ENCODE results near the gene TGFBI.
A peak's percentile ranks its signal among the peaks of the same experiment; 100 is the strongest.

Gene TGFBI

DNA sequence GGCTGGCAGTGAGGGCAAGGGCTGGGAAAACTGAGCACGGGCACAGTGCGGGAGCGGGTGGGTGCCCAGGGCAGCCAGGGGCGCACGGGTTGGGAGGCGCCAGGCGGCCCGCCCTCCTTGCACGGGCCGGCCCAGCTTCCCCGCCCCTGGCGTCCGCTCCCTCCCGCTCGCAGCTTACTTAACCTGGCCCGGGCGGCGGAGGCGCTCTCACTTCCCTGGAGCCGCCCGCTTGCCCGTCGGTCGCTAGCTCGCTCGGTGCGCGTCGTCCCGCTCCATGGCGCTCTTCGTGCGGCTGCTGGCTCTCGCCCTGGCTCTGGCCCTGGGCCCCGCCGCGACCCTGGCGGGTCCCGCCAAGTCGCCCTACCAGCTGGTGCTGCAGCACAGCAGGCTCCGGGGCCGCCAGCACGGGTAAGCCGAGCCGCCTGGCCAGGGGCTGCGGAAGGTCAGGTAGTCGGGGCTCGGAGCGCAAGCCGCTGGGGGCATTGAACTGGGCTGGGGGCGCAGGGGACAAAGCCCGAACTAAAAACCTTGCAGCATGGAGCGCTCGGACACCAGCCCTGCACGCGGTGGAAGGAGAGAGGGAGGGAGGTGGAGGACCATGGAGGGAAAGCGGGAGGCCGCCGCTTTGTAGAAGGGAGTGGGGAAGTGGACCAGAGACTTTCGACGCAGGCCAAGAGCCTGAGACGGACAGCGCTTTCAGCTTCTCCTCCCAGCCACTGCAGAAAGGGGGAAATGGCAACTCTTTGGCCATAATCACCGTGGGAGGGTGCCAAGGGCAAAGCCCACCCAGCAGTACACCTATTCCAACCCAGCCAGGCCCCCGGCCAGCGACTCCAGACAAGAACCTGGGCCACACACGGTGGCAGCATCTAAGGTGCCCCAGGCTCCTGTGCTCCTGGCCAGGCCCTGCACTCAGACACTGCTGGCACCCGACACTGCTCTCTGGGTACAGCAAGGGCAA is at the start of gene TGFBI:
Gene TGFBI, plus strand, starts transcription at position 207 of the 961 bp plus-strand sequence. Its CDS starts 68 bp downstream, at position 275.
- DNase-seq, result peak in 3 of 14 donors; percentile 13 to 39 (median 30)

DNA sequence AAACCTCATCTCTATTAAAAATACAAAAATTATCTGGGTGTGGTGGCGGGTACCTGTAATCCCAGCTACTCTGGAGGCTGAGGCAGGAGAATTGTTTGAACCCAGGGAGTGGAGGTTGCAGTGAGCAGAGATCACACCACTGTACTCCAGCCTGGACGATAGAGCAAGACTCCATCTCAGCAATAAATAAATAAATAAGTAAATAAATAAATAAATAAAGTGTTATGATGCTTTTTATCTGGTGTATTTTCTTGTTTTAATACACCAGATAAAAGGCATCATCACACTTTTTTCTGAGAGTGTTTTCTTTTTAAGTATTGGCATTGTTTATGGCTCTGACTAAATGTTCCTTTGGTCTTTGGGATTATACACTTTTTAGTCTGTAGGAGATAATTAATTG is 49.8 kb upstream of the TGFBI start:
- no peak for DNase-seq

DNA sequence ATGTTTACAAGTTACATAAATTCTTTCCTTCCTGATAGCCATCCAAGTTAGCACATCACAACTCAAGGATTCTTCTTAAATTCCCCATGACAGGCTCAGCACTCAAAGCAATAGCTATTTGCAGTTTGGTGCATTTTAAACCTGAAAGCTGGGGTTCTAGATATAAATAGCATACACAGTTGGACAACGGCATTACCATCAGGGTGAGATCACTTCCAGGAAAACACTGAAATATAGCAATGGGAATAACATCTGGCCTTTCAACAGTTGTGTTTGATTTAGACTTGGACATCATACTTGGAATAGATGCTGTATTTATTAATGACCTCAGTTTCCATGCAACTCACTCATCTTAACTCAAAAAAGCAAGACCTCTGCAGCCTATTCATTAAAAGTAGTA is 49.3 kb upstream of the TGFBI start:
- DNase-seq, result no peak

DNA sequence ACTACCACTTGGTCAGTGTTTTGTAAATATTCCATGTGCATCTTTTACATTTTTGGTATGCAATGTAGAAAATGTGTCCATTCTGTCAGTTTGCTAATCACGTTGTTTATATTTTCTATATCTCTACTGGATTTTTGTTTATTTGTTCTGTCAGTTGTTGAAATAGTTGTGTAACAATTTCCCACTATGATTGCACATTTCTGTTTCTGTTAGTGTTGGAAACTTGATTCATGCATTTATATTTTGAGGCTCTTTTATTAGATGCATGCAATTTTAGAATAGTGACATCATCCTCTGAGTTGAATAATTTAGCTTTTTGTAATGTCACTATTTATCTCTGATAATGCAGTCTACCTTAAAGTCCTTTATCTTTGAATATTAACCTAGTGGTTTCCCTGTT is 48.2 kb upstream of the TGFBI start:
- no peak for DNase-seq

DNA sequence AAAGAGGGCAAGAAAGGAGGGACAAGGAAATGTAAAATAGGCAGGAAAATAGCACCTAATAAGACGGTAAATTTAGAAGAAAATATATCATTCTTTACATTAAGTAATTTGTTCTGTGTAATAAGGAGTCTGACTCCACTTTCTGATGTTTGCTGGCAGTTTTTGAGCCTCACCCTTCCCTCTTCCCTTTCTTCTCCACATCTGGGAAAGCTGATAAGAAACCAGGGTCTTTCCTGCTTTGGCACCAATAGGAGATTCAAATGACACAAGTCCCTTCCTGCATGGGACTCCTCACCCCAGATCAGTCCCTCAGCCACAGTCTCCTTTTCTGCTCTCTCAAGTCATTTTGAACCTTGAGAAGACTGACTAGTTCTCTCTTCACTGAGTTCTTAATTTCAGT is 42.8 kb upstream of the TGFBI start:
- no peak for DNase-seq

DNA sequence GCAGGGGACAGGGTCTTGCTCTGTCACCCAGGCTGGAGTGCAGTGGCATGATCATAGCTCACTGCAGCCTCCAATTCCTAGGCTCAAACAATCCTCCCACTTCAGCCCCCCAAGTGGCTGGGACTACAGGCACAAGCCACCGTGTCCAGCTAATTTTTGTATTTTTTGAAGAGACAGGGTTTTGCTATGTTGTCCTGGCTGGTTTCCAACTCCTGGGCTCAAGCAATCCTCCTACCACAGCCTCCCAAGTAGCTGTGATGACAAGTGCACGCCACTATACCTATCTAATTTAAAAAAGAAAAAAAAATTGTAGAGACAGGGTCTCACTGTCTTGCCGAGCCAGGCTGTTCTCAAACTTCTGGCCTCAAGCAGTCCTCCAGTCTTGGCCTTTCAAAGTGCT is 42.4 kb upstream of the TGFBI start:
- no peak for DNase-seq

DNA sequence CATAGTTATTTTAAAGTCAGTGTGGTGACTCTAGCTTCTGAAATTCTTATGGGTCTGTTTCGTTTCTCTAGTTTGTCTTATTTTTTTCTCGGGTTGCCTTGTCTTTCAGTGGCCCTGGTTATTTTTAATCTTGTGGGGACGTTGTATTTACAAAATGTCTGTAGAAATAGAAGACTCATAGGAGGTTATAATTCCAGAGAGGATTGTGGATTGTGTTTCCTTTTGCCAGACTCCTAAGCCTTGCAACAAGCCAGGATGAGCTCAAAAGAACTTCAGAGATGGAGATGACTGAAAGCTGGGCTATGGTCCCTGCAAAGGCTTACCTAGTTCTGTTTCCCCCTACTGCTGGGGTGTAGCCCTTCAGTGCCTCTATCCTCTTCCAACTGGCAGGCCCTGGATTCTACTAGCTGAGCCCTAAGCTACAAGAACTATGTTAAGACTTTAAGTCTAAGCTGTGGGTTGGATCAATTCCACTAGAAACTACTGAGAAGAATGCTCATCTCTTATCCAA is 41.8 kb upstream of the TGFBI start:
- no peak for DNase-seq

DNA sequence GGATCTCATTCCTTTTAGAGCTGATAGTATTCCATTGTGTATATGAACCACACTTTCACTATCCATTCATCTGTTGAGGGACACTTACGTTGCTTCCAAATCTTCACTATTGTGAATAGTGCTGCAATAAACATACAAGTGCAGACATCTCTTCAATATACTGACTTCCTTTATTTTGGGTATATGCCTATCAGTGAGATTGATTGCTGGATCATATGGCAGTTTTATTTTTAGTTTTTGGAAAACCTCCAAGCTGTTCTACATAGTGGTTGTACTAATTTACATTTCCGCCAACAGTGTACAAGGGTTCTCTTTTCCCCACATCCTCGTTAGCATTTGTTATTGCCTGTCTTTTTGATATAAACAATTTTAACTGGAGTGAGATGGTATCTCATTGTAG is 40.2 kb upstream of the TGFBI start:
- no peak for DNase-seq

DNA sequence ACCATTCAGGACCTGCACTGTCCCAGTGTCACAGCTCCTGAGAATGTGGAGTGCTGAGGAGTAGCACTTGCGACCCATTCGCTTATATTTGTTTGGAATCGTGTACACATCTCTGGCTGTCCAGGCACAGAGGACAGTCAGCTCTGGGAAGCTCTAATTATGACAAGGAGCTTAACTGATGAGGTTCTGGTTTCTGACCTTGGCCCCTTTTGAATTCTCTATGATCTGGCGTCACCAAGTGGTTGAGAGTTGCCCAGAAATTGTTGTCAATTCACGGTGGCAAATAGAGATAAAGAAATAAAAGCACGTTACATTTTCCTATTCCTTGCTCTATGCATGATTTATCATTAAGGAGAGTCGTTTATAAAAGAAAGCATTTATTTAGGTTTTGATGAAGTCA is 39.1 kb upstream of the TGFBI start:
- DNase-seq, result no peak

DNA sequence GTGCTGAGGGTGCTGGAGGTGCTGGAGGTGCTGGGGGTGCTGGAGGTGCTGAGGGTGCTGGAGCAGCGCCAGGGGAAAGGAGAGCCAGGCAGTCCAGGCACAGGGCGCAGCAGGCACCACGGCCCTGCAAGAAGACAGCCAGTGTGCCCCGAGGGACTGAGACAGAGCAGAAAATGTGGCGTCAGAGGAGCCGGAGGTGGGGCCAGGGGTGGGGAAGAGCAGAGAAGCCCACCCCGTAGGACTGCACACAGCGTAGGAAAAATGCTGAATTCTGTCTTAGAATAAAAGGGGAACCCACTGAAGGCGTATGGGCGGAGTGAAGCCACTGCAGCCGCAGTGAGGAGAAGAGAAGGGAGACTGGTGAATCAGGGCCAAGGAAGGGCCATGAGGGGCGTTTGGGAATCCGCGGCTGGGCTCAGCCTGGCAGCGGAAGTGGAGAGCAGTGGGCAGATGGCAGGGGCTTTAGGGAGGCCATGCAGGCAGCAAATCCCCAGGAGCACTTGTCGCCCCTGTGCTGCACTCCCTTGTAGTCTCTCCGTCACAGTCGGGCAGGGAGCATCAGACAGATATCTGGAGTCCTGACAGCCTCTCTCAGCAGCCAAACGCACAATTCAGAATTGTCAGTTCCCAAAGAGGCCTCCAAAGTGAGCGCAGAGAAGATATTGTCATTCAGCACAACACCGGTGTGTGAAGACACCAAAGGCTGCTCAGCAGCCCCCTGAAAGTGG is 38.1 kb upstream of the TGFBI start:
- no peak for DNase-seq

DNA sequence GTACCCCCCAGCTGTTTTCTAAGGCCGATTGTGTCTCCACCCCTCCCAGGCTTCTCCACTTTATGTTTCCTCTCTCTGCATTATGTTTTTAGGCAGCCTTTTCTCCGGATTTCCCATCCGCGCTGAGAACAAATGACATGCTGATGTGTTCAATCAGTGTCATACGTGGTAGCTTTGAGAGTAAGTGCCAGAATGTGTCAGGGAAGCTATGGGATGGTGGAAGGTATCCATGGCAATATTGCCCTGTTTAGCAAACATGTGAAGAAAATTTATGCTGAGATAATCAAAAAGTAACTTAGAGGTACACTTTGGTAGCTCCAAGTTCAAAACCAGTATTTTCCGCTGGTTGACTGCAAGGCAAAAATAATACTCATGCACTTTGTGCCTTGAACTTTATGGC is 37.4 kb upstream of the TGFBI start:
- no peak for DNase-seq

DNA sequence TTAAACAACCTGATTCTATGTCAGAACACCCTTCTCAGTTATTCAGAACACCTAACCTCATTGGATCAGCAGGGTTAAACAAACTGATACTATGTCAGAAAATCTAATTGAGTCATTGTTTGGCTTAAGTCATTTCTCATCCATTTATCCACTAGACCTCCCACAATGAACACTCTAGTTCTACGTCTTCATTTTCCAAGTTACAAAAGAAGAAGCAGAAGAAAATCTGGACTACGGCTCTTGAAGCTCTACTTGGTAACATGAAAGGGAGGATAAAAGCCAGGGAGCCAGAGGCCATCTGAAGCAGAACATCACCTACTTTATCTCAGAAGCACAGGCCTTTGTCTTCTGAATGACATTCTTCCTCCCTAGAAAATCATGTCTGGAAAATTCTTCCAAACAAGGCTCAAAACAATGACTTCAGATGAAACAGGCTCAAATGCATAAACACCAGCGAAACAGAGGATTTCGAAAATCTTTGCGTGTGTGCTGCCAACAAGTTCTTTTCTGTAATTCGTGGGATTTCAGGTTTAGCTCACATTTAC is 35.4 kb upstream of the TGFBI start:
- no peak for DNase-seq

DNA sequence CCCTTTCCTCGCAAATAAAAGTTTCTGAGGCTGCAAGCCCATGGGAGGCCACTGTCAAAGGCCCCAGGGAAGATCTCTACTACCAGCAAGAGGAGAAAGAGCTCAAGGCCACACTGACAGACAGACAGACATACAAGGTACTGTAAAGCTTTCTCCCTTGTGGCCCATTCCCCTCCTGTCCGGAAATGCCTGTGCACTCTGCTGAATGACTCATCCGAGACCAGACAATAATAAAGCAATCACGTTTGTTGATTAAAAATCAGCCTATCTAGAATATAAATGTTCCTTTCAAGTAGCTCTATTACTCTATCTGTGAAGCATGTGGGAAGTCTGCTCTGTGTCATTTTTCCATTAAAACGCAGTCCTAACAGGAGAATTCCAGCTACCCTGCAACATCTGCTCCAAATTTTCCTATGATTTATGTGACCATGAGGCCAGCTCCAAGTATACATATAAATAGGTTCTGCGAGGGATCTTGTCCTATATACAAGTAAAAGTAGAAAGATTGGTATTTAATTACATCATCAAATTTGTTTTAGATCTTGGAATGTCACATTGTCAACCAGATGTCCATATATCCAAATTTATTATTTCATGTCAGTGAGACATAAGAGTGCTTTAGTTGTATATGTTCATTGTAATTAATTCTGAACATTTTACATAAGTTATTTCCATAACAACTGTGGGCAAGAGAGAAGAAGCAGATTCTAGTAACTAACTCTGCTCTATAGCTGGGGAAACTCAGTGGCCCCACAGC is 34.7 kb upstream of the TGFBI start:
- DNase-seq, result no peak

DNA sequence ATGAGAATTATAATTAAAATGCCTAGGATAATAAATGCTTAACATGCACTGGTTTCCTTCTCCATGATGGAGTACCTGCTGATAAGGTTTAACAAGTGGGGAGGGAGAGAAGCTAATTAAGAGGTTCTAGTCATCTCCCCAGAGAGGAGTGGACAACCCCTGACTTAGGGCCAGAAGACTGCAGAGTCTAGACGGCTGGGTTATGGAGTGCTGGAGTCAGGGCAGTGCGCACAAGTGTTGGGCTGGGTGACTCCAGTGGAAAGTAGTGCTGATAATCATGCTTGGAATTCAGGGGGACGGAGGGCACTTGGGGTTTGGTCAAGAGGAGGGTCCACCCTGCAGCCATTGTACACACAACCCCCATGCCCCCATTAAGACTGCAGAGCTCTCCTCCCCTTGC is 32.8 kb upstream of the TGFBI start:
- DNase-seq, result no peak

DNA sequence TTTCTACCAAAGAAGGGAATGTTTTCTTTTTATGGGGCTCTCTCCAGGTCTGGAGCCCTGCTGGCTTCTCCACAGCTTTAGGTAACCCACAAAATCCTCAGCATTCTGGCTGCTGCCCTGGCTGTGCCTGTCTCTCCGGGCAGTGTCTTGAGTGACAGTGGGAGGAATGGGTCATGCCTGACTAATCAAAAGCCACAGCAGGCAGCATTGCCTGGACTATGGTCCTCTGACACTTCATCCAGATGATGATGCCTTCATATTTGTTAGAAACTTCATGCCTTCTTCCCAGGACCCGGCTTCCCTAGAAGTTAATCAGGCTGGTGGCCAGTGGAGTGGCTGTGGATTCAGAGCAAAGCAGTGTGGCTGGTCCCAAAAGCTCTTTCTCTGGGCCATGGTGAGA is 32.2 kb upstream of the TGFBI start:
- DNase-seq, result no peak

DNA sequence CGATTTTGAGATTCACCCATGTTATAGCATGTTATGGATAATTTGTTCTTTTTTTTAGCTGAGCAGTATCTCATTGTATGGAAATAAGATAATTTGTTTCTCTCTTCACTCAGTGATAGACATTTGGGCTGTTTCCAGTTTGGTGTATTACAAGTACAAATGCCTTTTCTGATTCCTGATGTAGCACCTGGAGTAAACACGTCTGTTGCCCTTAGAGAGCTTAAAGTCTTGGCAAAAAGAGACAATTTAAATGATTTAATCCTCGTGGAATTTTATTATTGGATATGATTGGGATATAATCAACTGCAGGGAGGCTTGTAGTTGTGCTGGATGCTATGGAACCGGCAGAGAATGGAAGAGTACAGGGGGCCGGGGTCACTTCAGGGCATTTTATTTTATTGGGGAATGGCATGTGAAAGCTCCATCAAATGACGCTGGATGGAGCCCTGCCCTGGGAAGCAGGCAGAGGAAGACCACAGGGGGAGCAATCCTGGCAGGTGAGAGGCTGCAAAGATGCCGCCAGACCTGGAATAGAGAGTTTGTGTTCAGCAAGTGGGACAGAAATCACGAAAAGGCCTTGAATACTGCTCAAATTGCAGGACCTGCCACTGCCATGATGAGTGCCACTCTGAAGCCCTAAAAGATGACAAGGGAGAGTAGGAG is 31.0 kb upstream of the TGFBI start:
- no peak for DNase-seq

DNA sequence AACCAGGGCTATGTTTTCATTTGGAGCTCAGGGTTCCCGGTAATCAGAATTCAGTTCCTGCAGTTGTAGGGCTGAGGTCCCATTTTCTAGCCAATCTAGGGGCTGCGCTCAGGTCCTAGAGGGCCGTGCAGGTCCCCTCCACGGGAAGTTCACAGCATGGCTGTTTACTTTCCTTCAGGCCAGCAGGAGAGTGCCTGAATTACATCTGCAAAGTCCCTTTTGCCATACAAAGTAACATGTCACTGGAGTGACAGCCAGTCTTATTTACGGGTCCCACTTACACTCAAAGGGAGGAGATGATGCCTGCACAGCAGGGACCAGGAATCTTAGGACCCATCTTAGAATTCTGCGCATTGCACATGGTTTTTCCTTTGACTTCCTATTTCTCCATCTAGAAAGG is 29.9 kb upstream of the TGFBI start:
- no peak for DNase-seq

DNA sequence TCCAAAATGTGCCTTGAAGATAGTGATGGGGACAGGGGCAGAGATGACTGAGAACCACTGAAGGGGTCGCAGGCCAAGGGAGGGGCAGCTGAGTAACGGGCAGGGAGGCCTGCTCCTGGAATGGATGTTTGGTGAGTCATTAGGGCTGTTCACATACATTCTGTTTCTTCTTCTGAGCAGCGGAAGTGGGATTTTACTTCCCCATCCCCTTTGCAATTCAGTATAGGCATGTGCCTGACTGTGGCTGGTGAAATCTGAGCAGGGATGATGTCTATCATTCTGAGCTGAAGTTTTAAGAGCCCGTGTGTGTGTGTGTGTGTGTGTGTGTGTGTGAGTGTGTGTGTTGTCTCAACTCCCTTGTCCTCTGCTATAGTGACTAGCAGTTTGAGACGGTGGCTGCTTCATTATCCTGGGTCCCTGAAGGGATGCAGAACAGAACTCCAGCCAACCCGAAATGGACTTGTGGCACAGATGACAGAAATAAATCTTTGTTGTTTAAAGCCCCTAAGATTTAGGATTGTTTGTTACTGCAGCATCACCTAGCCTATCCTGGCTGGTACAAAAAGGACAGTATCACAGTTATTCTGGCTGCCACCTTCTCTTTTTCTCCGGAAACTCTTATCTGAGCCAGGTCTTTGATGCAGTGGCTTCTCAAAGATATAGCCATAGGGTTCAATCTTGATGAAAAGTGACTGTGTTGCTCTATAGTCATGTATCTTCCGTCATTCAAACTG is 29.2 kb upstream of the TGFBI start:
- DNase-seq, result peak in 1 of 14 donors; percentile 14

DNA sequence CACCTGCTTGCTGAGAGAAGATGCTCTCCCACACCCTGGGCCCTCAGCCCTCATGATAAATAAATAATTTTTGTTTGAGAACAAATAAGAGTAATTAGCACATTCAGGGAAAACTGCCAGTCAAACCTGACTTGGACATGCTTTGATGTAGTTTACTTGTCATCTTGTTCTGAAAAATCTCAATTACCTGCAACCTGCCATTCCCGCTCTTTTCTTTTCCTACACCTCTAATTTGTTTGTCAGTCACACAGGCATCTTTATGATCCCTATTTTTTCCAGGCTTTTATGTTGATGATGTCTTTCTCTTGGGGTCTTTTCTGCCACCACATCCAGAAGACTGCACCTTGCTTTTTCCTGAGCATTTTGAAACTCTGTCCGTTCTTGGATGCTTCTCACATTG is 28.6 kb upstream of the TGFBI start:
- no peak for DNase-seq

DNA sequence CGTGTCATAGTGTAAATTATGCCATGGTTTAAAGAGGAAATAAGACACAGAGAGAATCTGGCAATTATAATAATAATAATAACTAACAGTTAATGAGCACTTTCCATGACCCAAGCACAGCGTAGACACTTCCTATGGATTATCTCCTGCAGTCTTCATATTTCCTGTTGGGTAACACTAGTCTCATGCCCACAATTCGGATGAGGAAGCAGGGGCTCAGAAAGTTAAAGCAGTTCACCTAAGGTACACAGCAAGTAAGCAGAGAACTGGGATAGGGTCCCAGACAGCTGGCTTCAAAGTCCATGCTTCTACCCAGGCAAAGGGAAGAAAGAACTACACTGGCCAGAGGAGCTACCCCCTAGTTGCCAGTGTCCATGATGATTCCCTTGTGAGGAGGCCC is 27.9 kb upstream of the TGFBI start:
- no peak for DNase-seq

DNA sequence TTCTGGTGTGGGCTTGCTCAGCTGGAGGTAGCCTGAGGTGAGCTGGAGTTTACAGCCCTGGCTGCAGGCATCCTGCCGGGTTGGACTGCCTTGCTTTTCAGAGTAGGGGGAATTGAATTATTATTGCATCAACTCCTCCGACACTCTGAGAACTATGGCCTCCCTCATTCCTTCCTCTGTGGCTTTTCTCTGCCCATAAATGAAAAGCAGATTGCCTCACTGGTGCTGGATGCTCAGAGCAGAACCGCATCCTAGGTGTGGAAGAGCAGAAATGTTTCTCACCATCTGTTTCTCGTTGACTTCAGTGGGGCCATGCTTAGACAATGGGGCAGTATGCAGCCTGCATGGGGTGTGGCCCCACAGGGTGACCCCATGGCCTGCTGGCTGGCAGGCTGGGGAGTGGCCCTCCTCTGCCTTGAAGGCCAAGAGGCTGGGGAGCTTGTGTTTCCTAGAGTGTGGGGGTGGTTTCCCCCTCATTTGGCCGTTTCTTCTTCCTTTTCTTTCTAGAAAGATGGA is 27.3 kb upstream of the TGFBI start:
- no peak for DNase-seq

Measured in C1 segment of cervical spinal cord (tissue), 14 donors.